Measurements from ENCODE around the gene HCRT.
"Not testable (repeated sequence)": the region's sequence is repeated elsewhere in the genome, so short reads cannot be mapped to it uniquely, and the experiment has no call there.

The HCRT gene

GRCh38 chr17:42225646-42226045 lies 40.4 kb upstream of the HCRT start:
- no peaks in the 10 kb centered on the region for H3K27me3 Mint-ChIP-seq (ENCODE audit: low read depth)
- peaks cover 29% of the 10 kb centered on the region for H3K36me3 Mint-ChIP-seq (ENCODE audit: low read depth)
- no peak overlapping the region for H3K27ac Mint-ChIP-seq
- no peak overlapping the region for H3K4me3 Mint-ChIP-seq
- no peaks in the 10 kb centered on the region for H3K9me3 Mint-ChIP-seq
- TF ChIP-seq CTCF (IDR thresholded peaks at IDR 0.05; ENCODE audit: unreplicated experiment in 3 of 3) = no peak
- peaks cover 6% of the 10 kb centered on the region for H3K4me1 Mint-ChIP-seq

- Mint-ChIP-seq H3K4me1 (peaks cover 10% of the 10 kb centered on the region), H3K27ac (no peak overlapping the region), H3K27me3 (ENCODE audit: low read depth) (no peaks in the 10 kb centered on the region), H3K36me3 (ENCODE audit: low read depth) (peaks cover 32% of the 10 kb centered on the region), H3K9me3 (no peaks in the 10 kb centered on the region), H3K4me3 (no peak overlapping the region)
- TF ChIP-seq CTCF (IDR thresholded peaks at IDR 0.05; ENCODE audit: unreplicated experiment in 3 of 3) = no peak
Observed at GRCh38 chr17:42224651-42225050, 39.4 kb upstream of the HCRT start.

GRCh38 chr17:42221886-42222745 lies 36.9 kb upstream of the HCRT start:
- peak; percentile 13 to 41 (median 23) for TF ChIP-seq CTCF (IDR thresholded peaks at IDR 0.05; ENCODE audit: unreplicated experiment in 3 of 3)
- Mint-ChIP-seq H3K4me3 (no peak overlapping the region), H3K27me3 (ENCODE audit: low read depth) (no peaks in the 10 kb centered on the region), H3K27ac (peak overlapping the region in 1 of 3 experiments; percentile 2), H3K9me3 (no peaks in the 10 kb centered on the region), H3K36me3 (ENCODE audit: low read depth) (peaks cover 38% of the 10 kb centered on the region), H3K4me1 (peaks cover 4% of the 10 kb centered on the region)

GRCh38 chr17:42219280-42219679 lies 34.0 kb upstream of the HCRT start:
- not testable (repeated sequence) for H3K4me3 Mint-ChIP-seq; H3K27ac Mint-ChIP-seq; H3K4me1 Mint-ChIP-seq; H3K9me3 Mint-ChIP-seq; H3K27me3 Mint-ChIP-seq (ENCODE audit: low read depth)
- peaks cover 48% of the 10 kb centered on the region for H3K36me3 Mint-ChIP-seq (ENCODE audit: low read depth)

GRCh38 chr17:42214156-42214555 lies 28.9 kb upstream of the HCRT start:
- H3K27ac Mint-ChIP-seq = no peak overlapping the region

GRCh38 chr17:42212382-42212781 lies 27.1 kb upstream of the HCRT start:
- no peaks in the 10 kb centered on the region for H3K9me3 Mint-ChIP-seq

More at GRCh38 chr17:42214156-42214555, 28.9 kb upstream of the HCRT start:
- Mint-ChIP-seq H3K4me3 (no peak overlapping the region), H3K4me1 (peaks cover 11% of the 10 kb centered on the region), H3K9me3 (no peaks in the 10 kb centered on the region), H3K36me3 (ENCODE audit: low read depth) (peaks cover 63% of the 10 kb centered on the region), H3K27me3 (ENCODE audit: low read depth) (no peaks in the 10 kb centered on the region)
- no peak for TF ChIP-seq CTCF (IDR thresholded peaks at IDR 0.05; ENCODE audit: unreplicated experiment in 3 of 3)

GRCh38 chr17:42211921-42212341 lies 26.7 kb upstream of the HCRT start:
- peaks cover 63% of the 10 kb centered on the region for H3K36me3 Mint-ChIP-seq (ENCODE audit: low read depth)
- H3K4me3 Mint-ChIP-seq = not testable (repeated sequence)
- H3K4me1 Mint-ChIP-seq = peaks cover 11% of the 10 kb centered on the region

More at GRCh38 chr17:42212382-42212781, 27.1 kb upstream of the HCRT start:
- TF ChIP-seq CTCF (IDR thresholded peaks at IDR 0.05; ENCODE audit: unreplicated experiment in 3 of 3) = no peak
- H3K4me3 Mint-ChIP-seq = no peak overlapping the region
- peak overlapping the region in 1 of 3 experiments; percentile 50 for H3K27ac Mint-ChIP-seq
- H3K27me3 Mint-ChIP-seq (ENCODE audit: low read depth) = no peaks in the 10 kb centered on the region
- H3K36me3 Mint-ChIP-seq (ENCODE audit: low read depth) = peaks cover 63% of the 10 kb centered on the region
- H3K4me1 Mint-ChIP-seq = peaks cover 11% of the 10 kb centered on the region

More at GRCh38 chr17:42211921-42212341, 26.7 kb upstream of the HCRT start:
- H3K27ac Mint-ChIP-seq = peak overlapping the region in 1 of 3 experiments; percentile 50
- not testable (repeated sequence) for H3K27me3 Mint-ChIP-seq (ENCODE audit: low read depth); H3K9me3 Mint-ChIP-seq

Data from nephron (organoid).